Activated CD8-positive, alpha-beta memory T cell treated with anti-CD3 and anti-CD28 coated beads for 1 hour (primary cell): Measurements from ENCODE around the gene NYAP1.
"Not testable (repeated sequence)": the region's sequence is repeated elsewhere in the genome, so short reads cannot be mapped to it uniquely, and the experiment has no call there.

Experiments used
- DNase-seq, 2 donors: peaks; one replicate each; pipeline ENCODE4 v3.0.0-alpha.2; 2020; ENCODE audit warnings: low read depth in 1 of 2; ENCODE audit errors: extremely low read depth in 1 of 2

Gene NYAP1

DNA sequence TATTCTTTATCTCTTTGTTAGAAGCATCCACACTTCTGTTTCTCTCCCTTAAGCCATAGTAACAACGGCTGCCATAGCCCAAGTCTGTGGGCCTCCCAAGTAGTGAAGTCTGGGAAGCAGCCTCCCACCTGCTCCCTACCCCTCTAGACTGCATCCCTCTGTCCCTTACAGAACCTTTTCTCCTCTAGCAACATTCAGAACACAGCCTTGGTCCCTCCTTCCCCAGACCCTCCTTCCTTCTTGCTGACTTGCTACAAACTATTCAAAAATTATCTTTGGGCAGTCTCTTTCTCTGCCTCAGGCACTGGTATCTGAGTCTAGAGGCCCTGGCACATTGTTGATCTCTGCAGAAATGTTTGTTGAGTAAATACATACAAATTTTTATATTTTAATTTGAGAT is 2.3 kb upstream of the NYAP1 start:
- no peak for DNase-seq

DNA sequence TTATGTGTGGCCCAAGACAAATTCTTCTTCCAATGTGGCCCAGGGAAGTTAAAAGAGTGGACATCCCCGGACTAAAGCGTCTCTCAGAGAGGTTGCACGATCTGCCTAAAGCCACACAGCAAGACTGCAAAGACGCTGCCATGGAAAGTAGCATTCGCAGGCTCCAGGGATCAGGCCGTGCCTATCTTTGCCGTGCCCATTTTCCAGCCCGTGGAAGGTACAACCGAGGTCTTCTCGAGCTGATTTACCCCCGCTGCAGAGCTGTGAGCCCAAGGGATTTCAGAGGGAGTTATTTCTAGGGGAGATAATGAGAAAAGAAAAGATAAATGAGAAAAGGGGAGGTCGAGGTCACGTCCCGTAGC is 1.0 kb upstream of the NYAP1 start:
- DNase-seq, result no peak

DNA sequence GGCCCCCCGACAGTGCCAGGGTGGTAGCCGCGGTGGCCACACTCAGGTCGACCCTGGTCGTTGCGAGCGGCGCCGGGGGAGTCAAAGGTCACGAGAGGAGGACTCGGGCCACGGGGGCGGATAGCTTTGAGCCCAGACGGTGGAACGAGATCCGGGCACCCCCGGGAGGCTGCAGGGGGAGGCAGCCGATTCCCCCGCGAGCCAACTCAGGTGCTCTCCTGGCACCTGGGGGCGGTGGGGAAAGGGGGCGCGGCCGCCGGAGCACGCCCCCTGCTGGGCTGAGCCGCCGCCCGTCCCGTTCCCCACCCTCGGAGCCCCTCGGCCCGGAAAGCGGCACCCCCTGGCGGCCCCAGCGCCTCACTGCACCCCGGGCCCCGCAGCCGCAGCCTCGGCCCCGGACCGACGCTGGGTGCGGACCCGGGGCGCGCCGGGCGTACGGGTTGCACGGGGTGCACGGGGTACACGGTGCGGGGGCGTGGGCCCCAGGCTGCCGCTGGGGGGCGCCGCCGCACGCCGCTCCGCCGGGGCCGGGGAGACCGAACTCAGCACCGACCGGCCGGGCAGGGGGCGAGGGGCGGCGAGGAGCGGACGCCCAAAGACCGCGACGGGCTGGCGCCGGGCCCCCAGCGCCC is 521 bp upstream of the NYAP1 start:
- DNase-seq, result peak; percentile 50 to 77

DNA sequence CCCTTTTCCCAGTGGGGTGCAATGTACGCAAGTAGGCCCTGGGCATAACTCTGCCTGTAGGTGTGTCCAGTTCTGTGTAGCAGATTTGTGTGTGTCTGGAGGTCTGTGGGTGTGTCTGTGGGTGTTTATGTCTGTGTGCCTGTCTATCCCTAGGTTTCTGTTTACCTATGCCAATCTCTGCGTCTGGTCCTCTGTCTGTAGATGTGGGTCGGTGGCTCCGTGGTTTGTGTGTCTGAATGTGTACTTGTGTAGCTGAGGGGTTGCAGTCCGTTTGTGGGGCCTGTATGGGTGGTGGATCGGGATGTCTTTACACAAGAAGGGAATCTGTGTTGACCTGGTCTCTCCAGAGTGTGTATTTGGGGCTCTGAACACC is 932 bp downstream of the NYAP1 start:
- DNase-seq, result no peak

DNA sequence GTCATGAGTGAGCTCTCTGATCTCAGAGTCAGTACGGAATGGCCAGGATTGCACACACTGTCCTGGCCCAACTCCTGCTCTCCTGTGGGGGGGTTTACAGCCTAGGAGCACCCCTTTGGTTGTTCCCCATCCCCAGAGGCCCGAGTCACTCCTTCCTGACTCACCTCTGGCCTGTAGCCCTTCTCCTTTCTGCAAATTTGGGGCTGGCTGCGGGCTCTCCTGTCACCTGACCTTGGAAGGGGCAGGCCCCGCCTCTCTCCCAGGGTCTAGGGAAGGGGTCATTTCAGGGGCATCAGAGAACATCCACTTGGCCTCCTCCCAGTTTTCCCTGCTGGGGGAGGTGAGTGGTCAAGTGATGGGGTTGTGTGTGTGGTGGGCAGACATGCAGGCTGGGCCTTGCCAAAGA is 1.7 kb downstream of the NYAP1 start:
- no peak for DNase-seq

DNA sequence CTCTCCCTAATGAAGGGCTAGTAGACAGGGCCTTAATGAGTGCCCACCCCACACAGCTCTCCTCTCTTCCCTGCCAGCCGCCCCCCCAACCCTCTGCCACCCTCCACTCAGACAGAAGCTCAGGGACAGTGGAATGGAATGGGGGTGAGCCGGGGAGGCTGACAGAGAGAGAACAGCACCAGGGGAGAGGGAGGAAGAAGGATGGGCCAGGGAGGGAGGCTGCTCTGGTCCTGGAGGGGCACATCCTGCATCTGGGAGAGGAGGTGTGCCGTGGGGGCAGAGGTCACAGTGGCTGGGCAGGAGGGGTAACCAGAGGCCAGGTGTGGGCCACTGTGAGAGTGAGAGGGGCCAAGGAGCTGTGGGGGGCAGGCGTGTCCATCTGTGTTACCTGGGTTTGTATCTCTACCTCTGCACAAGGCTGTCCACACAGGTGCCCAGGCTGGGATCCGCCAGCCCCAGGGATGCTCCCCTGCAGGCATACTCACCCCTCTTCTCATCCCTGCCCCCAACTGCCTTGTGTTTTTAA is 2.4 kb downstream of the NYAP1 start:
- DNase-seq, result no peak

DNA sequence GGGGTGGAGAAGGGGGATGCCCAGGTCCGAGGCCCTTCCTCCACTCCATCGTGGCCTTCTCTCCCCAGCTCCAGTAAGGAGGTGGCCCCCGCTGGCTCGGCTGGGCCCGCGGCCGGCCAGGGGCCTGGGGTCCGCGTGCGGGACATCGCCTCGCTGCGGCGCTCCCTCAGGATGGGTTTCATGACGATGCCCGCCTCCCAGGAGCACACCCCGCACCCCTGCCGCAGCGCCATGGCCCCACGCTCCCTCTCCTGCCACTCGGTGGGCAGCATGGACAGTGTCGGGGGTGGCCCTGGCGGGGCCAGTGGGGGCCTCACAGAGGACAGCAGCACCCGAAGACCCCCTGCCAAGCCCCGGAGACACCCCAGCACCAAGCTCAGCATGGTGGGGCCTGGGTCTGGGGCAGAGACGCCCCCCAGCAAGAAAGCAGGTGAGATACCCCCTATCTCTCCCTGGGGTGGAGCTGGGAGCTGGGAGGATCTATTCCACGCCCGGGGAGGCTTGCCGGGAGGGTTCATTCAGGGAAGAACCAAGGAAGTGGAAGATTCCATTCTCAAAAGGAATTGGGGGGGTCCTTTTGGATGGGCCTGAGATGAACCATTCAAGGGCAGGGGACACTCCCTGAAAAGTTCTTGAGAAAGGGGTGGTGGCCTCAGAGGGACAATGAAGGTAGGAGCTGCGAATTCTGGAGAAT is 3.2 kb downstream of the NYAP1 start:
- no peak for DNase-seq

DNA sequence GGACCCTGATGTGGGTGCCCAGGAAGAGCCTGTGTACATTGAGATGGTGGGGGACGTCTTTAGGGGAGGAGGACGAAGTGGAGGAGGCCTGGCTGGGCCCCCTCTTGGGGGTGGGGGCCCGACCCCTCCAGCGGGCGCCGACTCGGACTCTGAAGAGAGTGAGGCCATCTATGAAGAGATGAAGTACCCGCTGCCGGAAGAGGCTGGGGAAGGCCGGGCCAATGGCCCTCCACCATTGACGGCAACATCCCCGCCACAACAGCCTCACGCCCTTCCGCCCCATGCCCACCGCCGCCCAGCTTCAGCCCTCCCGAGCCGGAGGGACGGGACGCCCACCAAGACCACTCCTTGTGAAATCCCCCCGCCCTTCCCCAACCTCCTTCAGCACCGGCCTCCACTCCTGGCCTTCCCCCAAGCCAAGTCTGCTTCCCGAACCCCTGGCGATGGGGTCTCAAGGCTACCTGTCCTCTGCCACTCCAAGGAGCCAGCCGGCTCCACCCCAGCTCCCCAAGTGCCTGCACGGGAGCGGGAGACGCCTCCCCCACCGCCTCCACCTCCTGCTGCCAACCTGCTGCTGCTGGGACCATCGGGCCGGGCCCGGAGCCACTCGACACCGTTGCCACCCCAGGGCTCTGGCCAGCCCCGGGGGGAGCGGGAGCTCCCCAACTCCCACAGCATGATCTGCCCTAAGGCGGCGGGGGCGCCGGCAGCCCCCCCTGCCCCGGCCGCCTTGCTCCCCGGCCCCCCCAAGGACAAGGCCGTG is 4.8 kb downstream of the NYAP1 start:
- no peak for DNase-seq

DNA sequence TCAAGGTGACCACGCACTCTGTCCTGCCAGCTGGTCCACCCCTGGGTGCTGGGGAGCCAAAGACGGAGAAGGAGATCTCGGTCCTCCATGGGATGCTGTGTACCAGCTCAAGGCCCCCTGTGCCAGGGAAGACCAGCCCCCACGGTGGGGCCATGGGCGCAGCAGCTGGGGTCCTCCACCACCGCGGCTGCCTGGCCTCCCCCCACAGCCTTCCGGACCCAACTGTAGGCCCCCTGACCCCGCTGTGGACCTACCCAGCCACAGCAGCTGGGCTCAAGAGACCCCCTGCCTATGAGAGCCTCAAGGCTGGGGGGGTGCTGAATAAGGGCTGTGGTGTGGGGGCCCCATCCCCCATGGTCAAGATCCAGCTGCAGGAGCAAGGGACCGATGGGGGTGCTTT is 5.4 kb downstream of the NYAP1 start:
- DNase-seq, result no peak

DNA sequence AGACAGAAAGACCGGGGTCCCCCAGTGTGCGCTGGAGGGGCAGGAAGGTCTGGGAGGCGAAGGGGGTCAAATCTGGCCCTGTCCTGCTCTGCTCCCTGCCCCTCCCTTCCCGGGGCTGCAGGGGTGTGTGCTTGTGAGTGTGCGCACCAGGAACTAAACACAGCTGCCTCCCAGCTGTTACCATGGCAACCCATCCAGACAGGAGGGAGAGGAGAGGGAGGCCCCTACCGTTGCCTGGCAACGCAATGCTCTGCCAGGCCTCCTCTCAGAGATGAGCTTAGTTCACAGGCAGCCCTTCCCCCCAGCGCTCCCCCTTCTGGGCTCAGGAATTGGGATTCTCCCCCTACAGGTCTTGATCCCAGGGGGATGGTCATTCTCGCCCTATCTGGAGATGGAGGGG is 6.1 kb downstream of the NYAP1 start:
- no peak for DNase-seq

DNA sequence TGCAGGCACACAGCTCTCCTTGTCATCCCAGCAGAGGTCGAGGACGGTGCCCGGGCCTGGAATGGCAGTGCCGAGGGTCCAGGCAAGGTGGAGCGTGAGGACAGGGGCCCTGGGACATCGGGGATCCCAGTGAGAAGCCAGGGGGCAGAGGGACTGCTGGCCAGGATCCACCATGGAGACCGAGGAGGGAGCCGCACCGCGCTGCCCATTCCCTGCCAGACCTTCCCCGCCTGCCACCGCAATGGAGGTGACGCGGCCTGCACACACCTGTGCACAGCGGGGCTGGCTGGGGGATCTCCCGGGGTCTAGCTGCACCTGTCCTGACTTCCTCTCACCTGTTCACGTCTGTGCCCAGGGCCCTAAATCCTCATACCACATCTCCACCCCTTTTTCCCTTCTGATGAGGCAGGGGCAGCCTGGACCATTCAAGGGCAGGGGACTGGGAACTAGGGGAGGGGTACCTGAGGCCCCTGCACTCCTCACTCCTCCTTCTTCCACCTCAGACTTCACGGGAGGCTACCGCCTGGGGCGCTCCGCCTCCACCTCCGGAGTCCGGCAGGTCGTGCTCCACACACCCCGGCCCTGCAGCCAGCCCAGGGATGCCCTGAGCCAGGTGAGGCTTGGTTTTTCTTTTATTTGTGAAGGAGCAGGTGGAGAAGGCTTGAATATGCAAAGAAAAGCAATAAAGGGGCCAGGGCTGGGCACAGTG is 6.9 kb downstream of the NYAP1 start:
- no peak for DNase-seq

DNA sequence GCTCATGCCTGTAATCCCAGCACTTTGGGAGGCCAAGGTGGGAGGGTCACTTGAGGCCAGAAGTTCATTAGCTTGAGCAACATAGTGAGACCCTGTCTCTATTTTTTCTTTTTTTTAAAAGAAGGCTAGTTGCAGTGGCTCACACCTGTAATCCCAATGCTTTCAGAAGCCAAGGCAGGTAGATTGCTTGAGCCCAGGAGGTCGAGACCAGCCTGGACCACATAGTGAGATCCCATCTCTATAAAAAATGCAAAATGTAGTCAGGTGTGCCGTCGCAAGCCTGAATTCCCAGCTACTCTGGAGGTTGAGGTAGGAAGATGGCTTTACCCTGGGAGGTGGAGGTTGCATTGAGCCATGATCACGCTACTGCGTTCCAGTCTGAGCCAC is 7.5 kb downstream of the NYAP1 start:
- no peak for DNase-seq

DNA sequence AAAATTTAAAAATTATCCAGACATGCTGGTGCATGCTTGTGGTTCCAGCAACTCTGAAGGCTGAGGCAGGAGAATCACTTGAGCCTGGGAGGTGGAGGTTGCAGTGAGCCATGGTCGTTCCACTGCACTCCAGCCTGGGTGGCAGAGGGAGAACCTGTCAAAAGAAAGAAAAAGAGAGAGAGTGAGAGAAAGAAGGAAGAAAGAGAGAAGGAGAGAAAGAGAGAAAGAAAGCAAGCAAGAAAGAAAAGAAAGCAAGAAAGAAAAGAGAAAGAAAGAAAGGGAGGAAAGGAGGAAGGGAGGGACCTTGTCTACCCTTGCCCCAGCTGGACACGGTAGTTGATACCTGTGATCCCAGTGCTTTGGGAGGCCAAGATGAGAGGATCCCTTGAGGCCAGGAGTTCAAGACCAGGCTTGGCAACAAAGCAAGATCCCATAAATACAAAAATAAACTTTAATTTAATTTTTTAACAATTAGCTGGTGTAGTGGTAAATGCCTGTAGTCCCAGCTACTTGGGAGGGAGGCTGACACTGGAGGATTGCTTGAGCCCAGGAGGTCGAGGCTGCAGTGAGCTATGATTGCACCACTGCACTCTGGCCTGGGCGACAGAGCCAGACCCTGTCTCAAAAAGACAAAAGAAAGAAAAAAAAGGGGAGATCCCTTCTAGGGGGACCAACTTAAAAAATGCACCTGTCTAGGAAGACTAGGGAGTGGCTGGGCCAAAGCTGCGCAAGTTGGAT is 9.2 kb downstream of the NYAP1 start:
- DNase-seq, result no peak

DNA sequence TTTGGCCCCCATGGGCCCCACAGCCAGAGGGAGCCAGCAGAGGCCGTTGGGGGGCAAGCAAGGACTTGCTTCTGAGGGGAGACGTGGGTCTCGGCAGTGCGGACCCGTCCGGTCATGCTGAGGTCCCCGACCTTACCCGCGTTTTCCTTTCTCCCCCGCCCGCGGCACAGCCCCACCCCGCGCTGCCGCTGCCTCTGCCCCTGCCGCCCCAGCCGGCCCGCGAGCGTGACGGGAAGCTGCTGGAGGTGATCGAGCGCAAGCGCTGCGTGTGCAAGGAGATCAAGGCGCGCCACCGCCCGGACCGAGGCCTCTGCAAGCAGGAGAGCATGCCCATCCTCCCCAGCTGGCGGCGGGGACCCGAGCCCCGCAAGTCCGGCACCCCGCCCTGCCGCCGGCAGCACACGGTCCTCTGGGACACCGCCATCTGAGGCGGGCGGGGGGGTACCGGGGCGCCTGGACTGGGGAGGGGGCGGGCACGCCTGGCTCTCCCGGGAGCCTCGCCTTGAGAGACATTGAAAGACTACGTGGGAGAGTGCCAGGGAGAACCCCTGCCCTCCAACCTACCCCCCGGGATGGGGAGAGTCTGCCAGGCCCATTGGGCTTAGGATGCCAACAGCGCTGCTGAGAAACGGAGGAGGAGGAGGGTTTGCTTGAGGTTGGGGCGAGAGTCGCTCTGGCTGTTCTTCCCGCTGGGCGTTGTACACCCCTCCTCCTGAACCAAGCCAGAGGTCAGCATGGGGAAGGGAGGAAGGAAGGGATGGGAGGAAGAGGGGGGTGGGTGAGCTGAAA is 9.9 kb downstream of the NYAP1 start:
- peak in 1 of 2 donors; percentile 35 for DNase-seq

DNA sequence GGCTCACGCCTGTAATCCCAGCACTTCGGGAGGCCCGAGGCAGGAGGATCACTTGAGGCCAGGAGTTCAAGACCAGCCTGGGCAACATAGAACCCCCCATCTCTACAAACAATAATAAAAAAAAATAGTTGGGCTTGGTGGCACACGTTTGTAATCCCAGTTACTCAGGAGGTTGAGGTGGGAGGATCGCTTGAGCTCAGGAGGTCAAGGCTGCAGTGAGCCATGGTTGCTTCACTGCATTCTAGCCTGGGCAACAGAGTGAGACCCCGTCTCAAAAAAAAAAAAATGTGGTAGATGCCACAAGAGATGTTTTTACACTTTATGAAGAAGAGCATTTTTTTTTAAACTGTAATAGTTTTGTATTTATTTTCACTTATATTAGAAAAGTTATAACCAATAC is 12.8 kb downstream of the NYAP1 start:
- DNase-seq, result no peak

DNA sequence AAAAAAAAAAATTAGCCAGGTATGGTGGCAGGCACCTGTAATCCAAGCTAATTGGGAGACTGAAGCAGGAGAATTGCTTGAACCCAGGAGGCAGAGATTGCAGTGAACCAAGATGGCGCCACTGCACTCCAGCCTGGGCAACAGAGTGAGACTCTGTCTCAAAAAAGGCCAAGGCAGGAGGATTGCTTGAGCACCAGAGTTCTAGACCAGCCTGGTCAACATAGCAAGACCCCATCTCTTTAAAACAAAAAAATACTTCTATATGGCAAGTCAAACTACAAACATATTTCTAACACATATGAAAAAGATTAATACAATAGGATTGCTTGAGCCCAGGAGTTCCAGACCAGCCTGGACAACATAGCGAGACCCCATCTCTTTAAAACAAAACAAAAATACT is 17.0 kb downstream of the NYAP1 start:
- not testable (repeated sequence) for DNase-seq

DNA sequence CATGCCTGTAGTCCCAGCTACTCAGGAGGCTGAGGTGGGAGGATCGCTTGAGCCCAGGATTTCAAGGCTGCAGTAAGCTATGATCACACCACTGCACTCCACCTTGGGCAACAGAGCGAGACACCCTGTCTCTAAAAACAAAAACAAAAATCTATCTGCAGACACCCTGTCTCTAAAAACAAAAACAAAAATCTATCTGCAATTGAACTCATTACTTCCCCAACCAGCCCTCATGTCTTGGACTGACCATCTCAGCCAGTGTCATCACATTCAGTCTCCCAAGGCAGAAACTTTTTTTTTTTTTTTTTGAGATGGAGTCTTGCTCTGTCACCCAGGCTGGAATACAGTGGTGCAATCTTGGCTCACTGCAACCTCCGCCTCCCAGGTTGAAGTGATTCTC is 20.3 kb downstream of the NYAP1 start:
- not testable (repeated sequence) for DNase-seq

DNA sequence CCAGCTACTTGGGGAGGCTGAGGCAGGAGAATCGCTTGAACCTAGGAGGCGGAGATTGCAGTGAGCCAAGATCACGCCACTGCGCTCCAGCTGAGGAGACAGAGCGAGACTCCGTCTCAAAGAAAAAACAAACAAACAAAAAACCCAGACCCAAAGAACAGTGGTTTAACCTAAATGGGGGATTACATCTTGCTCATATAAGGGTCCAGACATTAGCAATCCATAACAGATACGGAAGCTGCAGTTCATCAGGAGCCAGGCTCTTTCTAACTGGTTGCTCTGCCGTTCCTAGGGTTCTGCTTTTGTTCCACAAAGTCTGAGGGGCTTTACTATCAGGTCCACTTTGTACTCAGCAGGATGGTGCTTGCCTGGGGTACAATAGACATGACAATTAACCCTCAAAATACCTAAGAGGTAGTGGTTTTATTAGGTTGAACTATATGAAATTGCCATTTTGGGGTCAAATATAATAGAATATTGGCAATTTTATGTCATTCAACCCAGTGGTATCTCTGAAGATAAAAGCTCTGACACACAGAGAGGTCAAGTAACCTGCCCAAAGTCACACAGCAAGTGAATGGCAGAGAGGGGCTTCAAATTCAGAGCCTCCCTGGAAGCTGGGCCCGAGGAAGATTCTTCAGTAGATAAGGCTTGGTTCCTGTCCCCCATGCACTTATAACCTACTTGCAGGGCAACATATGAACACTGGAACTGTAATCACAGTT is 21.3 kb downstream of the NYAP1 start:
- DNase-seq, result no peak

DNA sequence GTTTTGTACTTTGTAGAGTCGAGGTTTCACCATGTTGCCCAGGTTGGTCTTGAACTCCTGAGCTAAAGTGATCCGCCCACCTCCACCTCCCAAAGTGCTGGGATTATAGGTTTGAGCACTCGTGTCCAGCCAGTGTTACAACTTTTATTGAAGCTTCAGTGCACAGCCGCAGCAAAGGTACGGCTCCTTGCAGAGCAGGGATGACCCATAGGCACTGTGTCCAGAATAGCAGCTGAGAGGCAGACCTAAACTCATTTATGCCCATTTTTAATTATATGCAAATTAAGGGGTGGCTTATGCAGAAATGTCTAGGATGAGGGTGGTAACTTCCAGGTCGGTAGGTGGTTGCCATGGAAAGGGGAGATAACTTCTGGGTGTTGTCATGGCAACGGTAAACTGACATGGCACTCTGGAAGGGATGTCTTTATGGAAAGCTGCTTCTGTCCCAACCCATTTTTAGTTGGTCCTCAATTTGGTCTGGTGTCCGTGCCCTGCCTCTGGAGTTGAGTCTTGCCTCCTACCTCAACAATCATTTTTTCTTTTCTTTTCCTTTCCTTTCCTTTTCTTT is 22.7 kb downstream of the NYAP1 start:
- DNase-seq, result no peak
